Adipose tissue (tissue), 3 donors: Measurements from ENCODE around the gene PRG3. TPM values are rescaled to one million over a fixed set of nuclear protein-coding genes. Genes with fewer than 3 reads are reported as not detected.

Experiments used
- H3K27ac ChIP-seq: one replicate; pipeline ENCODE4 v1.5.1; 2013; ENCODE audit warnings: low read depth, low read length
- WGBS, 3 donors: extraction: QIAGEN DNeasy Blood & Tissue Kit; methylation state at CpG; one replicate each; pipeline ENCODE4 v1.1.7; 2013; 5-methylcytosine and 5-hydroxymethylcytosine counted together
- polyA plus RNA-seq, 3 donors: library from polyadenylated mRNA; stranded (reverse); fragments of 200-250 nt; gene quantifications; one replicate each; pipeline ENCODE4 v1.2.3, GENCODE V29; 2013
- donor health status: healthy with polysubstance abuse.
- donor health status: Bipolar disorder and iron deficiency.
- donor health status: healthy.

Gene PRG3
- polyA plus RNA-seq, 3 donors, result not detected

DNA sequence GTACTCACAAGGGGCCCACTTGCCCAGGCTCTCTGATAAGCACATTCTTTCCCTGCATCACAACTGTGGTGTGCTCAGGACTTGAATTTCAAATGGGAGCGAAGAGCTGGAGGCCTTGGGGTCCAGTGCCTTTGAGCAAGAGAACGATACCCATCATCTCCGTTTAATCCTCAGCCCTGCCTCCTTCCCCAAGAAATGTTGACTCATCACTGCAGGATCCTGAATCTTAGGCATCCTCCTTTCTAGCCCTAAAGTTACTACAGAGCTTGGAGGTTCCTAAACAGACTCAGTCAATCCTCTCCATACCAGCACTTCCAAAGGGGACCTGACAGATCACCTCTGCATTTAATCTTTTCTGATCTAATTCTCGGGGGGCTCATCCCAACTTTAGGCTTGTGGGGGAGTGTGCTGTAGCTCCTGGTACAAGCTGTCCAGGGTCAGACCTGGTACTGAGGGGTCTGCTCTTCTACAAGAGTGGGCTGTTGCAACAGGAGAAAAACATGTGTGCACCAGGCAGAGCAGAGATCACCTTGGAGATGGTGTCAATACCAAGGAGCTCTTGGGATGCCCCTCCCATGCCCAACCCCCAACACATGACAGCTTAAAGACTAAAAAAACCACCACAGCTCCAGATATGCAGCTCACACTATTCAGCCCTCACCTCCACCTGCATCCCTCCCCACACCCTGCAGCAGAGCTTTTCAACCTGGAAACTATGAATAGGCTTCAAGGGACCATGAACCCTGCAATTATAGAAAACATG lies 13.4 kb upstream of the PRG3 start:
- H3K27ac ChIP-seq, result no peak overlapping the region
- WGBS, 3 donors, result 68 to 88% (median 88%) methylated on average over 4 of the region's 4 CpGs

DNA sequence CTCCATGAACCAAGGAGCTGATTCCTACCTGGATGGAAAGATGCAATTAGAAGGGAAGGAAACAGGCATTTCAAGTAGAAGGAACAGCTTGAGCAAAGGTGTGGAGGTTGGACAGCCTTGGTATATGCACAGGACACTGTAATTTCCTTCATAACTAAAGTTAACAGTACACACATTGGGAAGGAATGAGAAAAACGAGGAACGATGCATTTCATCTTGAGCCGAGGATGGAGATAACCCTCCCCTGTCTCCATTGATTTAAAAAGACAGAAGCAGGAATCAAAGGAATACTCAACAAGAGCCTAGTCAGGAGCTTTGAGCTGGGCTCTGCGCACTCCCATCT lies 11.8 kb upstream of the PRG3 start:
- WGBS, 3 donors, result 85 to 90% (median 88%) methylated on average over 4 of the region's 4 CpGs
- H3K27ac ChIP-seq, result no peak overlapping the region

DNA sequence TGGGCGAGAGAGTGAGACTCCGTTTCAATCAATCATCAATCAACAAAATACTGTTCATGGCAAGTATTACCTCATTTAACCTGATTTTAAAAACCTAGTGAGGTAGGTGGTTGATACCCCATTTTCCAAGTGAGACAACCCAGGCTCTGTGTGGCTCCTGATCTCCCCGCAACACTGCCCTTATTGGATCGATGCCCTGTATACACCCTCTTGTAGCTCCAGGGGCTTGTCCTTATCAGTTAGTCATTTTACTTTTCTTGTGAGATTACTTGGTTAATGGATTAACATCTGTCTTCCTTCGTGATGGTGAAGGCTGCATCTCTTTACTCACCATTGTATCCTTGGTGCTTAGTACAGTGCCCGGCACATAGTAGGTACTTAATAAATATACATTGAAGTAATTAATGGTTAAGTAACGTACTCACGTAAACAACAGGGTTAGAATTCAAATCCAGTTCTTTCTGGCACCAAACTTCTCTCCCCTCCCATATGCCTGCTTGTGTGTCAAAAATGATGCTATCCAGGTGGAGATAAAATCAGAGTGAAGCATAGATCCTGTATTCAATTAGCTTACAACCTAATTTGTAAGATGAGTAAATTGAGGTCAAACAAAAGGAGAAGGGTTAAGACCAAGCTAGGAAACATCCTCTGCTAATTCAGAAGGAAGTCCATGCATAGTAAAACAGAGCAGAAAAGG lies 11.3 kb upstream of the PRG3 start:
- H3K27ac ChIP-seq, result no peak overlapping the region
- WGBS, 3 donors, result 78 to 85% (median 81%) methylated on average over 8 of the region's 8 CpGs

GRCh38 chr11:57391539-57391938 lies 10.6 kb upstream of the PRG3 start:
- WGBS, 3 donors, result 46 to 85% (median 58%) methylated on average over 2 of the region's 2 CpGs
- H3K27ac ChIP-seq, result no peak overlapping the region

- WGBS, 3 donors, result 87 to 91% (median 88%) methylated on average over 3 of the region's 3 CpGs
These were observed 10.2 kb upstream of the PRG3 start for GRCh38 chr11:57391111-57391510.

DNA sequence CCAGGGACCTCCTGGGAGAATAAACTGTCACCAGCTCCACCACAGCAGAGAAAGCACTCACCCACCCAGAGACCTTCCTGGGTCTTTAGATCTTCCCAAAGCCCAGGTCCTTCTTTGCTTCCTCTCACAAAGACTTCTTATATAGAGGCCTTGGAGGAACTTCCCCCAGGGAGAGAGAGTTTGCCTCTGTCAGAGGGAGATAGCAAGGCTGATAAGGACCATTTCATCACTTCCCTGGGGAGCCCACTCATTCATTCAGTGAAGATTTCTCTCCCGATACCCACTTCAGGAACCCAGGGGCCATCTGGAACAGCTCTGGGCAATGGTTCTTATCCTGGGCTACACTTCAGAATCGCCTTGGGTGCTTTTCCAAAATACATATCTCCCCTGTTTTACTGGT lies 9.6 kb upstream of the PRG3 start, which contains the start of gene PRG2:
Gene PRG2 (minus strand): TSS at position 116 of the 400 bp plus-strand sequence. CDS start 706 bp downstream, outside the sequence.
- no peak within 1 kb of the TSS for H3K27ac ChIP-seq
- WGBS, 3 donors, result 66 to 75% (median 70%) methylated on average over 2 of the region's 2 CpGs

More at GRCh38 chr11:57391111-57391510, 10.2 kb upstream of the PRG3 start:
- H3K27ac ChIP-seq, result no peak overlapping the region

DNA sequence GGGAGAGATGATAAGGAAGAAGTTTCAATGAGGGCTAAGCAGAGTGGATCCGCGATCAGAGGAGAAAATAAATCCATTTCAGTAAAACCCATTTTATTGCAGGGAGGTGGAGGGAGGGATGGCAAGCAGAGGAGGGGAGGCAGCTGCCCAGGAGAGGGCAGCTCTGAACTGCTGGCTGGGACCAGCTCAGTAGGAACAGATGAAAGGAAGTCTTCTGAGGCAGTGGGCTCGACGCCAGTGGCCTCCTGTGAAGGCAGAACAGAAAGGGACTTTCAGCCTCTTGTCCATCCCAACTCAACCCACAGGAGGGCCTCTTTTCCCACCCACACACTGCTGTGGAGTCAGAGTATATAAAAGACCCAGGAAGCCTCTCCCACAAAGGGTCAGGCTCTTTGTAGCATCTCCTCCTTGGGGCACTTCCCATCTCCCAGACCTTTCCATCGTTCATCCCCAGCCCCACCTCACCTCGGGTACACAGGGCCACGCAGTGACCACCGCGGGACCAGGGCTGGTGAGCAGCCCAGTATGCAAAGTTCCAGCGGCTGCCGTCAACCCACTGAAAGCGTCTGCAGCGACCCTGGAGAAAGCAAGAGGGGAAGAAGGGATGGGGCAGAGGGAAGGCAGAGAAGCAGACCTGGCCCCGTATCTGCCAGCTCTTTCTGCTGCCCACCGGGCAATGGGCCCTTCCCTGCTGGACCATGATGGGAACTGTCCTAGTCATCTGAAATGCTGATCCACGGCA lies 6.5 kb upstream of the PRG3 start:
- WGBS, 3 donors, result 71 to 80% (median 72%) methylated on average over 16 of the region's 16 CpGs

GRCh38 chr11:57386178-57386940 lies 5.4 kb upstream of the PRG3 start:
- WGBS, 3 donors, result 79 to 82% (median 80%) methylated on average over 5 of the region's 5 CpGs

More for the DNA sequence above, 6.5 kb upstream of the PRG3 start:
- H3K27ac ChIP-seq, result no peak overlapping the region

GRCh38 chr11:57379732-57380131 lies 1.2 kb downstream of the PRG3 start:
- 27 to 32% (median 28%) methylated on average over 10 of the region's 10 CpGs for WGBS, 3 donors
- no peak overlapping the region for H3K27ac ChIP-seq

More at GRCh38 chr11:57386178-57386940, 5.4 kb upstream of the PRG3 start:
- H3K27ac ChIP-seq, result no peak overlapping the region

DNA sequence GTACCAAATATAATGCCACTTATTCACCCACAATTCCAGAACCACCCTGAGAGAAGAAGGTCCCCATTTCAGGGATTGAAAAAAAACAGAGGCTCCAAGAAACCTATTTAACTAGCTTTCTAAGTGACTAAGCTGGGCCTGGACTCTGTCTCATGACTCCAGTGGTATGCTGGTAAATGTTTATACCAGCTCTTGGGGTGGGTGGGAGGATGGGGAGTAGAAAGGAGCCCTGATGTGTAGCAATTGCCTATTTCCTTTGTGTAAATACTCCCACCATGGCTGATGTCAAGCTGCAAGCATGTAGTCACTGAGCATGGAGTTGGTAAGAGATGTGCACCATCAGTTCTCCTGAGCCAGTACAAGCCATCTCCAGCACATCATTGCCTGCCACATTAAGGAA lies 2.8 kb downstream of the PRG3 start:
- H3K27ac ChIP-seq, result no peak overlapping the region

DNA sequence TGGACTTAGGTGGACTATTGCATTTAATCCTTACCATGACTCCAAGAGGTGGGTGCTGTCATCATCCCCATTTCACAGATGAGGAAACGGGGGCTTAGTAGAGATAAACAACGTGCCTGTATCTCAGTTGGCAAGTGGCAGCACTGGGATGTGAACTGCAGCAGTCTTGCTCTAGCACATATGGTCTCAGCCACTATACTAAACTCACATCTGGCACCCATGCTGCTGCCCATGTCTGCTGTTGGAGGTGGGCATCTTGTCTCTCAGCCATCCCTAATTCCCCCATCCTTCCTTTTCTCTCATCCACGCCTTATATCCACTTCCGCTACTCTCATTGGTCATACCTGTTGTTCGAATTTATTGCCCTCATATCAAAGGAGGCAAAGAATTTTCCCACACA lies 3.8 kb downstream of the PRG3 start:
- 69 to 74% (median 70%) methylated on average over 5 of the region's 5 CpGs for whole genome bisulfite sequencing, 3 donors
- H3K27ac ChIP-seq, result no peak overlapping the region

GRCh38 chr11:57376095-57377090 lies 4.6 kb downstream of the PRG3 start:
- H3K27ac ChIP-seq, result no peak overlapping the region
- WGBS, 3 donors, result 40 to 72% (median 58%) methylated on average over 25 to 26 of the region's 26 CpGs

- WGBS, 3 donors, result 38 to 76% (median 42%) methylated on average over 2 of the region's 2 CpGs
- H3K27ac ChIP-seq, result no peak overlapping the region
These were observed 5.5 kb downstream of the PRG3 start for GRCh38 chr11:57375490-57375889.

DNA sequence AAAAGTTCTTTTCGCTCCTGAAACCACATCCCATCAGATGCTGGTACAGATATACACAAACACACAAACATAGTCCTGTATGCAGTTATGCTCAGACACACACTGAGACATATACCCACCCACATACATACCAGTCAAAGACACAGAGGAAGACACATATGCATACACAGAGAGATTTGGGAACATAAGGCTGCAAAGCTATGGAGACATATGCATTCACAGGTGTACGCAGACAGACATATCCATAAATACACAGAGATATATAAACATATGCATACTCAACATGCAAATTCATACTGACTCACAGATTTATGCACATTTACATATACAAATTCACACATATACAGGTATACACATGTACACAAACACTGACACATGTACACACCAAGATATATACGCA lies 6.0 kb downstream of the PRG3 start:
- 94 to 97% (median 95%) methylated on average over 3 of the region's 3 CpGs for WGBS, 3 donors
- no peak overlapping the region for H3K27ac ChIP-seq

- WGBS, 3 donors, result 26 to 53% (median 42%) methylated on average over 3 of the region's 3 CpGs
- H3K27ac ChIP-seq, result no peak overlapping the region
These were observed 7.8 kb downstream of the PRG3 start for GRCh38 chr11:57373146-57373545.

- H3K27ac ChIP-seq, result no peak overlapping the region
These were observed 10.0 kb downstream of the PRG3 start for GRCh38 chr11:57370941-57371340.

DNA sequence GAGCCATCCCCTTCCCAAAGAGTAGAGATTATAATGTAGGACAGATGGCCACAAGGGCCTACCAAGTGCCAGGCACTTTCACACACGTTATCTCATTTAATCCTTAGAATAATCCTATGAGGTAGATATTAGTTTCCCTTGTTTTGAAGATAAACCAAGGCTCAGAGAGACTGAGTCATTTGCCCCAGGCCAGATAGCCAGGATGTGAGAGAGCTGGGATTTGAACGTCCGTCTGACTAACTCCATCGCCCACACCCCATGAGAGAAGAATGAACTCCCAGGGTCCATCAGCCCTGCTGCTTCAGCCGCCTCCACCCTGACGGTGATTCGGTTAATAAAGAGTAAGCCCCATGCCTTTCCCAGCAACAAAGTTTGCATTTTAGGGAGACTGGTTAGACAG lies 10.7 kb downstream of the PRG3 start:
- H3K27ac ChIP-seq, result no peak overlapping the region
- WGBS, 3 donors, result 87 to 92% (median 87%) methylated on average over 7 of the region's 7 CpGs
